ENCODE measurements around the gene RUNX1. TPM values are rescaled to one million over a fixed set of nuclear protein-coding genes. Genes with fewer than 3 reads are reported as not detected.

Gene RUNX1
- total and polyA plus RNA-seq, 10 of the 15 experiments (the other 5 are each of a cell fraction or from before 2014, with no cell fraction given), result 0.90 to 15.2 (median 4.1) TPM

DNA sequence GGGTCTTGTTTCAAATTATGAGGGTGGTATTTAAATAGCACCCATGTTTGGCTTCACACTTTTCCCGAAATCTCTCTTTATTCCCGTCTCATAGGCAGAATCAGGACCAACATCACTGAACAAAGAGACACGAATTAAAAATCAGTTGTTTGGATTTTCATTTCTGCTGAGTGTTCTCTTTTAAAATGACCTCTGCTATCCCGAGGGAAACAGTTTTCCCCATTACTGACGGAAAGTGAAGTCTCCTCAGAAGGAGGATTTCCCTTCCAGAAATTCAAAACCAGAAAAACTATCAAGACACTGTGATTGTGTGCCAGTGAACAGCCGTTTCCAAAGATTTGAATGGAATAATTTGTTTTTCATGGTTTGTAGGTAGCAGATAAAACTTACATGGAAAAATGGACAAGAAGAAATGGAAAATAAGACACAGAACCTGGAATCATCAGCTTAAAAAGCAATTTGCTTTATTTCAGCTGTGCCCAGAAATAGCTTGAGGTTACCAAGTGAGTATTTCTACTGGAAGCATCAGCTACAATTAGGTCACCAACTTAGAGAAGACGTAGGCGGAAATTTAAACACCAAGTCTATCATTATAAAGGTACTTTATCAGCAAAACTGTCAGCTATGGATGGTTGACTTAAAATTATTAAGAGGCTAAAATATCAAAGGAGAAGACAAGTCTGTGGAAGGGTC is 68.5 kb downstream of the RUNX1 start:
- POLR2A ChIA-PET, result no interaction called here
- TF ChIP-seq PAX8 (IDR thresholded peaks at IDR 0.05), result no peak
- TF ChIP-seq RBBP5 (conservative IDR thresholded peaks at IDR 0.05), result no peak
- TF ChIP-seq, protein P1, sequence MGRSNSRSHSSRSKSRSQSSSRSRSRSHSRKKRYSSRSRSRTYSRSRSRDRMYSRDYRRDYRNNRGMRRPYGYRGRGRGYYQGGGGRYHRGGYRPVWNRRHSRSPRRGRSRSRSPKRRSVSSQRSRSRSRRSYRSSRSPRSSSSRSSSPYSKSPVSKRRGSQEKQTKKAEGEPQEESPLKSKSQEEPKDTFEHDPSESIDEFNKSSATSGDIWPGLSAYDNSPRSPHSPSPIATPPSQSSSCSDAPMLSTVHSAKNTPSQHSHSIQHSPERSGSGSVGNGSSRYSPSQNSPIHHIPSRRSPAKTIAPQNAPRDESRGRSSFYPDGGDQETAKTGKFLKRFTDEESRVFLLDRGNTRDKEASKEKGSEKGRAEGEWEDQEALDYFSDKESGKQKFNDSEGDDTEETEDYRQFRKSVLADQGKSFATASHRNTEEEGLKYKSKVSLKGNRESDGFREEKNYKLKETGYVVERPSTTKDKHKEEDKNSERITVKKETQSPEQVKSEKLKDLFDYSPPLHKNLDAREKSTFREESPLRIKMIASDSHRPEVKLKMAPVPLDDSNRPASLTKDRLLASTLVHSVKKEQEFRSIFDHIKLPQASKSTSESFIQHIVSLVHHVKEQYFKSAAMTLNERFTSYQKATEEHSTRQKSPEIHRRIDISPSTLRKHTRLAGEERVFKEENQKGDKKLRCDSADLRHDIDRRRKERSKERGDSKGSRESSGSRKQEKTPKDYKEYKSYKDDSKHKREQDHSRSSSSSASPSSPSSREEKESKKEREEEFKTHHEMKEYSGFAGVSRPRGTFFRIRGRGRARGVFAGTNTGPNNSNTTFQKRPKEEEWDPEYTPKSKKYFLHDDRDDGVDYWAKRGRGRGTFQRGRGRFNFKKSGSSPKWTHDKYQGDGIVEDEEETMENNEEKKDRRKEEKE (IDR thresholded peaks at IDR 0.05), result no peak
- no peak for TF ChIP-seq SREBF2 (IDR thresholded peaks at IDR 0.05; ENCODE audit: low read length)
- TF ChIP-seq CREM (IDR thresholded peaks at IDR 0.05; ENCODE audit: low read depth), result no peak
- no peak for TF ChIP-seq RELA (IDR thresholded peaks at IDR 0.05; ENCODE audit: borderline replicate concordance, partially characterized antibody)
- TF ChIP-seq ATF3 (IDR thresholded peaks at IDR 0.05; ENCODE audit: borderline replicate concordance, extremely low read depth, low read depth, low read length), result no peak
- TF ChIP-seq BCL3 (IDR thresholded peaks at IDR 0.05; ENCODE audit: borderline replicate concordance, insufficient read depth, low read depth, low read length, poor library complexity, severe bottlenecking), result no peak
- TF ChIP-seq, protein P2, sequence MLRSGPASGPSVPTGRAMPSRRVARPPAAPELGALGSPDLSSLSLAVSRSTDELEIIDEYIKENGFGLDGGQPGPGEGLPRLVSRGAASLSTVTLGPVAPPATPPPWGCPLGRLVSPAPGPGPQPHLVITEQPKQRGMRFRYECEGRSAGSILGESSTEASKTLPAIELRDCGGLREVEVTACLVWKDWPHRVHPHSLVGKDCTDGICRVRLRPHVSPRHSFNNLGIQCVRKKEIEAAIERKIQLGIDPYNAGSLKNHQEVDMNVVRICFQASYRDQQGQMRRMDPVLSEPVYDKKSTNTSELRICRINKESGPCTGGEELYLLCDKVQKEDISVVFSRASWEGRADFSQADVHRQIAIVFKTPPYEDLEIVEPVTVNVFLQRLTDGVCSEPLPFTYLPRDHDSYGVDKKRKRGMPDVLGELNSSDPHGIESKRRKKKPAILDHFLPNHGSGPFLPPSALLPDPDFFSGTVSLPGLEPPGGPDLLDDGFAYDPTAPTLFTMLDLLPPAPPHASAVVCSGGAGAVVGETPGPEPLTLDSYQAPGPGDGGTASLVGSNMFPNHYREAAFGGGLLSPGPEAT (IDR thresholded peaks at IDR 0.05; ENCODE audit: low read depth), result no peak
- TF ChIP-seq SMARCA5 (IDR thresholded peaks at IDR 0.05), result no peak
- TF ChIP-seq SKIL (IDR thresholded peaks at IDR 0.05; ENCODE audit: low read depth, poor library complexity, severe bottlenecking), result no peak
- no peak for TF ChIP-seq ETV6 (conservative IDR thresholded peaks at IDR 0.05 in 1 of 2, IDR thresholded peaks at IDR 0.05 in 1 of 2; ENCODE audit: borderline replicate concordance in 1 of 2, low read depth in 1 of 2)
- TF ChIP-seq MEF2A (IDR thresholded peaks at IDR 0.05; ENCODE audit: insufficient read depth, low read depth, low read length), result no peak
- no peak for TF ChIP-seq FOS (IDR thresholded peaks at IDR 0.05; ENCODE audit: borderline replicate concordance, extremely low read depth, insufficient read length)
- no peak for TF ChIP-seq CBFB (IDR thresholded peaks at IDR 0.05; ENCODE audit: low read depth)

More for the DNA sequence above, 68.5 kb downstream of the RUNX1 start:
- H3K4me1 ChIP-seq (ENCODE audit: control insufficient read depth, insufficient read depth, low read length), result peaks cover 4% of the 10 kb centered on the region; the same call in 1 of the 2 replicates
- CTCF ChIA-PET, result no interaction called here
- H3K9ac ChIP-seq (ENCODE audit: control insufficient read depth, insufficient read depth, low read length), result no peak overlapping the region
- no peak overlapping the region for H3K4me2 ChIP-seq (ENCODE audit: control insufficient read depth, insufficient read depth)
- H3K36me3 ChIP-seq (ENCODE audit: control insufficient read depth in 2 of 2, insufficient read depth in 2 of 2, low read length in 1 of 2), result no peaks in the 10 kb centered on the region
- H3K9me3 ChIP-seq (replicated peaks; ENCODE audit: control insufficient read depth, insufficient read depth, low read length), result no peaks in the 10 kb centered on the region
- peaks cover 0 to 4% of the 10 kb centered on the region in 2 experiments; a peak in 3 of 4 replicates for H3K27me3 ChIP-seq (replicated peaks in 1 of 2; ENCODE audit: control insufficient read depth in 2 of 2, insufficient read depth in 2 of 2, low read length in 1 of 2)
- BruUV-seq (replicated peaks), result no TSS peak
- DNase-seq (ENCODE audit: low read depth, low spot score) (no peak), FAIRE-seq (no peak), ATAC-seq (no peak)
- no peak overlapping the region for H2AFZ ChIP-seq (ENCODE audit: control insufficient read depth, low read depth, low read length)
- H3K79me2 ChIP-seq (ENCODE audit: control insufficient read depth, insufficient read depth, low read length), result no peaks in the 10 kb centered on the region
- 62% methylated on average over 8 of the region's 8 CpGs for WGBS (ENCODE audit: insufficient coverage, insufficient replicate concordance, low lambda C conversion rate, missing lambda C conversion rate)
- no peaks in the 10 kb centered on the region; the same call in 1 of the 2 replicates for H4K20me1 ChIP-seq (ENCODE audit: control insufficient read depth, insufficient read depth)
- H3K4me3 ChIP-seq, result no peak overlapping the region
- H3K27ac ChIP-seq (ENCODE audit: control insufficient read depth, insufficient read depth), result no peak overlapping the region
- in situ Hi-C loops (cut with MboI), result no loop called here
- intact Hi-C loops (cut with micrococcal nuclease; ENCODE audit: unreplicated experiment), result no loop called here
- RAD21 ChIA-PET (ENCODE audit: unreplicated experiment), result no interaction called here
- SMC1A ChIA-PET (ENCODE audit: uncharacterized antibody, unreplicated experiment), result interaction anchor here (1.5 kb wide), 1 partner anchor 9 kb away, joined by 4 read pairs; no protein-coding TSS in a partner anchor

All from GM12878 (cell line).